ENCODE data around the gene CDK1. TPM values are rescaled to one million over a fixed set of nuclear protein-coding genes. Genes with fewer than 3 reads are reported as not detected.

CDK1 gene
- polyA plus RNA-seq, 1 donor = 40.0 TPM

DNA sequence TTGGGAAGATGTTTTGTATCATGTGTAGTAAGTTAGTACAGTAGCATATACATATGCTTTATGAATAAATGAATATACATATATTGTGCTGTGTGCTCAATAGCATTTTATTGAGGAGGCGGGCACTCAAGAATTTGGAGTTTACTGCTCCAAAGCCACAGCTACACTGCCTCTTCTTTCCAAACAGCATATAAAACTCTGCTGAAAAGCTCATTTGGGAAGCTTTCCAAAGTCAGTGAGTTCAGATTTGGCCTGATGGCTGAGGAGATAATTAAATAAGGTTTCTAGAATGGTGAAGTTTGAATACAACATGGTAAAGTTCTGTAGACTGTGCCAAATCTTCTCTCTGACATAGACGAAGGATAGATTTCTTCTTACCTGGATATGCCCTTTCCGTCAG, 29.8 kb downstream of the CDK1 start:
- Histone ChIP-seq H3K4me1 (ENCODE audit: control insufficient read depth, insufficient read depth, low read length) (peaks cover 9% of the 10 kb centered on the region), H3K9me3 (ENCODE audit: control insufficient read depth, low read depth, low read length) (no peaks in the 10 kb centered on the region), H3K4me3 (ENCODE audit: low read length) (no peak overlapping the region), H3K27ac (ENCODE audit: low read length) (no peak overlapping the region), H3K36me3 (ENCODE audit: control insufficient read depth, insufficient read depth, low read length) (no peaks in the 10 kb centered on the region), H3K27me3 (ENCODE audit: control insufficient read depth, insufficient read depth, low read length) (no peaks in the 10 kb centered on the region)
- no peak for DNase-seq
- 100% methylated on average over 2 of the region's 3 CpGs for WGBS (ENCODE audit: insufficient coverage, low lambda C conversion rate)

GRCh38 chr10:60809157-60809556, 30.9 kb downstream of the CDK1 start:
- H3K4me3 ChIP-seq (ENCODE audit: low read length) = no peak overlapping the region
- H3K9me3 ChIP-seq (ENCODE audit: control insufficient read depth, low read depth, low read length) = no peaks in the 10 kb centered on the region
- no peaks in the 10 kb centered on the region for H3K36me3 ChIP-seq (ENCODE audit: control insufficient read depth, insufficient read depth, low read length)
- WGBS (ENCODE audit: insufficient coverage, low lambda C conversion rate) = 67% methylated on average over 1 of the region's 3 CpGs
- no peaks in the 10 kb centered on the region for H3K27me3 ChIP-seq (ENCODE audit: control insufficient read depth, insufficient read depth, low read length)
- H3K4me1 ChIP-seq (ENCODE audit: control insufficient read depth, insufficient read depth, low read length) = peaks cover 9% of the 10 kb centered on the region
- peak; percentile 57 to 69 for DNase-seq
- H3K27ac ChIP-seq (ENCODE audit: low read length) = peak overlapping the region; percentile 54

DNA sequence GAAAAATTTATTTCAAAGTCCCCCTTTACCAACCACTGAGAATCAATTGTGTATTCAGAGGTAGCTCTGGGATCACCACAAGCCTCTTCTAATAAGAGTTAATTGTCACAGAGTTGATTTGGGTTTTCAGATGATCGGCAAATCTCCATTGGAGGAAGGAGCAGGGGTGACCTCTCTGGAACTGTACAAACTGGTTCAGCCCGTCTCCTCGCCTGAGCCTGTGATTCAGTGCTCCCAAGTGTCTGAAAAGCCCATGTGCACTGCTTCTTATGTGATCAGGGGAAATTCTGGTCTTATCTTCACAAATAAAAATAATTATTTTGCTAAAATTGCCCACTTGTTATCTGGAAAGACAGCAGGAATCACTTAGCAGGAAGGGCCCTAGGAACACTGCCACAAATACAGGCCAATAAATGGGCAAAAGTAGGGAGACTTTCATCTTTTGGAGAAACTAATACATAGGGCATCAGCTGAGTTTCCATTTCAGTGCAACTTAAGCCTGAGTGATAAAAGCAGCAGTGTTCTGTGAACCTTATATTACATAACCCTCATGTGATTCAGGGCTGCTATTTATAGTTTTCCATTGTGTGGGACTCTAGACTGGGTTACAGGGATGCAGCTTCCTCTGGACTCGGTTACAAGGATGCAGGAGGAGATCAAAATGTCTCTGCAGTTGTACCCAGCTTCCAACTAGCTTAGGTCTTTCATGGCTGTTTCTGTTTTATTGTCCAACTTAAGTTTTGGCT, 32.3 kb downstream of the CDK1 start:
- no CpG with 5 or more reads among the region's 4 CpGs for WGBS (ENCODE audit: insufficient coverage, low lambda C conversion rate)
- Histone ChIP-seq H3K27ac (ENCODE audit: low read length) (peak overlapping the region; percentile 80), H3K4me3 (ENCODE audit: low read length) (no peak overlapping the region), H3K9me3 (ENCODE audit: control insufficient read depth, low read depth, low read length) (no peaks in the 10 kb centered on the region), H3K36me3 (ENCODE audit: control insufficient read depth, insufficient read depth, low read length) (no peaks in the 10 kb centered on the region), H3K4me1 (ENCODE audit: control insufficient read depth, insufficient read depth, low read length) (peaks cover 9% of the 10 kb centered on the region), H3K27me3 (ENCODE audit: control insufficient read depth, insufficient read depth, low read length) (no peaks in the 10 kb centered on the region)
- peak; percentile 72 to 89 for DNase-seq

GRCh38 chr10:60816628-60817397, 38.5 kb downstream of the CDK1 start:
- WGBS (ENCODE audit: insufficient coverage, low lambda C conversion rate) = 60% methylated on average over 2 of the region's 5 CpGs
- Histone ChIP-seq H3K36me3 (ENCODE audit: control insufficient read depth, insufficient read depth, low read length) (no peaks in the 10 kb centered on the region), H3K27ac (ENCODE audit: low read length) (no peak overlapping the region), H3K27me3 (ENCODE audit: control insufficient read depth, insufficient read depth, low read length) (no peaks in the 10 kb centered on the region), H3K4me3 (ENCODE audit: low read length) (no peak overlapping the region), H3K9me3 (ENCODE audit: control insufficient read depth, low read depth, low read length) (no peaks in the 10 kb centered on the region), H3K4me1 (ENCODE audit: control insufficient read depth, insufficient read depth, low read length) (no peaks in the 10 kb centered on the region)
- peak; percentile 69 to 80 for DNase-seq

DNA sequence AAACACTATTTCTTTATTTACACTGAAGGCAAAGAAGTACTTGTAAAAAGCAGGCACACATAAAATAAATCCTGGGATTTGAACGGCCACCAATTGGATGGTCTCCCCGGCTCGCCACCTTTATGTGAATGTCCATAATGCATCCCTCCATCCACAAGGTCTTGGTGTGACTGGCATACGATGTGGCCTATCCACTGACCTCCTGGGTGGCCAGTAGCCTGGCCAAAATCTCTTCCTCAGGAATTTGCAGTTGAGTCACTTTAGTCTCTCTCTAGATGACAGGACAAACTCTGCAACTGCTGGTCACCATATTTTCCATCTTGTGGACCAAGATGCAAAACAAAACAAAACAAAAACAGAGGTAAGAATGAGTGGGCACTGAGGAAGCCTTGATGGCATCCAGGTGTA, 39.1 kb downstream of the CDK1 start:
- Histone ChIP-seq H3K36me3 (ENCODE audit: control insufficient read depth, insufficient read depth, low read length) (no peaks in the 10 kb centered on the region), H3K4me3 (ENCODE audit: low read length) (no peak overlapping the region), H3K9me3 (ENCODE audit: control insufficient read depth, low read depth, low read length) (no peaks in the 10 kb centered on the region), H3K4me1 (ENCODE audit: control insufficient read depth, insufficient read depth, low read length) (no peaks in the 10 kb centered on the region), H3K27ac (ENCODE audit: low read length) (no peak overlapping the region), H3K27me3 (ENCODE audit: control insufficient read depth, insufficient read depth, low read length) (no peaks in the 10 kb centered on the region)
- DNase-seq = no peak
- WGBS (ENCODE audit: insufficient coverage, low lambda C conversion rate) = no CpG with 5 or more reads among the region's 4 CpGs

DNA sequence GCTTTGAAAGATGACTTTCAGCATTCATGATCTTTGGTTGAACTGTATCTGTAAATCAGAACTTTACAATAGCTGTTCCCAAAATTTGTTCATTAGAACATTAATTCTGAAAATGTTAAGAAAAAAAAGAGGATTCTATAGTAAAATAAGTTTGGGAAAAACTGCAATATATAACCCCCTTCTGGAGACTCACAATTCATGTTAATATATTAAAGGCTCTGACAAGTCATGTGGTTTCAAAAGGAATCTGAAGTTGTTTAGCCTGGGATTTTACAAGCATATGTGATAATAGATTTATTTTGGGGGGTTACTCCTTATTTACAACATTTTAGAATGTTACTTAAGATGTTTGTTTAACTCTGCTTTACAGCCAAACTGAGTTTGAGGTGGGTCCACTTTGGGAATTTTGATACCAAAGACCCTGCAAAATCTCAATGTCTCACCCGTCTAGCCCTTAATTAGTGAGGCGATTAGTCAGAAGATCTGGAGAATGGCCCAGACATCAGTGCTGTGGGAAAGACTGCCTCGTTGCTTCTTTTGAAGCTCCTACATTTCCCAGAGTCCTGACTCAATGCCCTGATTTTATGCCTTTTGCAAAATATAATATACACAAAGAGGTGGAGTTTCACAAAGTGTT, 40.0 kb downstream of the CDK1 start:
- Histone ChIP-seq H3K36me3 (ENCODE audit: control insufficient read depth, insufficient read depth, low read length) (no peaks in the 10 kb centered on the region), H3K27ac (ENCODE audit: low read length) (no peak overlapping the region), H3K4me1 (ENCODE audit: control insufficient read depth, insufficient read depth, low read length) (no peaks in the 10 kb centered on the region), H3K9me3 (ENCODE audit: control insufficient read depth, low read depth, low read length) (no peaks in the 10 kb centered on the region), H3K27me3 (ENCODE audit: control insufficient read depth, insufficient read depth, low read length) (no peaks in the 10 kb centered on the region), H3K4me3 (ENCODE audit: low read length) (no peak overlapping the region)
- DNase-seq = no peak
- WGBS (ENCODE audit: insufficient coverage, low lambda C conversion rate) = no CpG with 5 or more reads among the region's 3 CpGs

- Histone ChIP-seq H3K4me3 (ENCODE audit: low read length) (no peak overlapping the region), H3K27ac (ENCODE audit: low read length) (no peak overlapping the region)
- 100% methylated on average over 1 of the region's 6 CpGs for WGBS (ENCODE audit: insufficient coverage, low lambda C conversion rate)
Observed at GRCh38 chr10:60819271-60819670, 41.0 kb downstream of the CDK1 start.

DNA sequence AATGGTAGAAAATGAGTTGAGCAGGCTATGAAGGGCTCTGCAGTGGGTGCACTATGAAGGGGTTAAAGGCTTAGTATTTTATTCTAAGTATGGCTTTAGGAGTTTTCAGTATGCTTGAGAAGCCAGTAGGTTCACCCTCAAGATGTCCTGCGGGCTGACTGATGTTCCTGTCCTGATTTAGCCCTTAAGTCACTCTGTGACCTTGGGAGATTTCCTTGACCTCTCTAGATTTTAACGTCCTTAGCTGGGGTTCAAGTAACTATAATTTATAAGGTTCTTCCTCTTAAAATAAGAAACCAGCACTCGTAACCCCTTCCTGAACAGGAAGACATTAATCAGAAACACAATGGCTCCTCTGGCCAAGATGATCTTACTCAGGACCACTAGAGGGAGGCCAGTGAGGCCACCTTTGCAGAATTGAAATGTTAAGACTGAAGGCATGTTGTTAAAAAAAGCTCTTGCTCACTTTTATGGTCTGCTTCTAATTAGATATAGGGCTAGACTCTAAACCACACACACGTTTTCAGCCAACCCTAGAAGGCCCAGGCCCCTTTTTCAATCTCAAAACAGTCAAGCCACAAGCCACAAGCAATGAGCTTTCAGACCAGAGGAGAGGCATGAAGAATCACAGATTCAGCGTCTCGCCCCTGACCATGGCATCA, 41.9 kb downstream of the CDK1 start:
- no peak for DNase-seq
- H3K4me1 ChIP-seq (ENCODE audit: control insufficient read depth, insufficient read depth, low read length) = no peaks in the 10 kb centered on the region
- H3K27me3 ChIP-seq (ENCODE audit: control insufficient read depth, insufficient read depth, low read length) = no peaks in the 10 kb centered on the region
- H3K9me3 ChIP-seq (ENCODE audit: control insufficient read depth, low read depth, low read length) = no peaks in the 10 kb centered on the region
- H3K4me3 ChIP-seq (ENCODE audit: low read length) = no peak overlapping the region
- WGBS (ENCODE audit: insufficient coverage, low lambda C conversion rate) = 80% methylated on average over 3 of the region's 6 CpGs
- H3K36me3 ChIP-seq (ENCODE audit: control insufficient read depth, insufficient read depth, low read length) = no peaks in the 10 kb centered on the region
- H3K27ac ChIP-seq (ENCODE audit: low read length) = no peak overlapping the region

More at GRCh38 chr10:60819271-60819670, 41.0 kb downstream of the CDK1 start:
- DNase-seq = no peak
- Histone ChIP-seq H3K36me3 (ENCODE audit: control insufficient read depth, insufficient read depth, low read length) (no peaks in the 10 kb centered on the region), H3K4me1 (ENCODE audit: control insufficient read depth, insufficient read depth, low read length) (no peaks in the 10 kb centered on the region), H3K27me3 (ENCODE audit: control insufficient read depth, insufficient read depth, low read length) (no peaks in the 10 kb centered on the region), H3K9me3 (ENCODE audit: control insufficient read depth, low read depth, low read length) (no peaks in the 10 kb centered on the region)

DNA sequence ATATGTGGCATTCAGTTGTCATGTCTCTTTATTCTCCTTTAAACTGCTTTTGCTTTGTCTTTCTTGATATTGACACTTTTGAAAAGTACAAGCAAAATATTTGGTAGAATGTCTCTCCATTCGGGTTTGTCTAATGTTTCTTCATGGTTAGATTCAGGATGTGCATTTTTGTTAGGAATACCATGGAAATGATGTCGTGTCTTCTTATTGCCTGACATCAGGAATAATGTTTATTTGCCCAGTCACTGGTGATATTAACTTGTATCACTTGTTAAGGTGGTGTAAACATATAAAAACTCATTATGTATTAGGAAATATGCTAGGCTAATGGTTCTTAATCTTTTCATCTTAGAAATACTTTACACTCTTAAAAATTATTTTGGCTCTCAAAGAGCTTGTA, 43.4 kb downstream of the CDK1 start:
- DNase-seq = no peak
- Histone ChIP-seq H3K27me3 (ENCODE audit: control insufficient read depth, insufficient read depth, low read length) (no peaks in the 10 kb centered on the region), H3K36me3 (ENCODE audit: control insufficient read depth, insufficient read depth, low read length) (no peaks in the 10 kb centered on the region), H3K4me1 (ENCODE audit: control insufficient read depth, insufficient read depth, low read length) (no peaks in the 10 kb centered on the region), H3K4me3 (ENCODE audit: low read length) (no peak overlapping the region), H3K27ac (ENCODE audit: low read length) (no peak overlapping the region), H3K9me3 (ENCODE audit: control insufficient read depth, low read depth, low read length) (no peaks in the 10 kb centered on the region)
- no CpG with 5 or more reads among the region's 2 CpGs for WGBS (ENCODE audit: insufficient coverage, low lambda C conversion rate)

GRCh38 chr10:60822809-60823208, 44.5 kb downstream of the CDK1 start:
- H3K4me1 ChIP-seq (ENCODE audit: control insufficient read depth, insufficient read depth, low read length) = no peaks in the 10 kb centered on the region
- no peak for DNase-seq
- H3K4me3 ChIP-seq (ENCODE audit: low read length) = no peak overlapping the region
- H3K27ac ChIP-seq (ENCODE audit: low read length) = no peak overlapping the region
- H3K9me3 ChIP-seq (ENCODE audit: control insufficient read depth, low read depth, low read length) = no peaks in the 10 kb centered on the region
- no peaks in the 10 kb centered on the region for H3K36me3 ChIP-seq (ENCODE audit: control insufficient read depth, insufficient read depth, low read length)
- no peaks in the 10 kb centered on the region for H3K27me3 ChIP-seq (ENCODE audit: control insufficient read depth, insufficient read depth, low read length)
- WGBS (ENCODE audit: insufficient coverage, low lambda C conversion rate) = no CpG with 5 or more reads among the region's 4 CpGs

Measured in large intestine (tissue), 3 donors.